Panc1 (cell line): Measurements from ENCODE around the gene NRP1.

Experiments
- CTCF ChIP-seq: fragments of 450-650 bp; IDR thresholded peaks from 2 replicates; pipeline ENCODE4 v1.5.1; 2017; ENCODE audit warnings: mild to moderate bottlenecking
- POLR2AphosphoS5 ChIP-seq: IDR thresholded peaks from 2 replicates; pipeline ENCODE4 v1.6.1; 2012; ENCODE audit warnings: mild to moderate bottlenecking, low read depth, low read length, moderate library complexity
- SIN3A ChIP-seq: IDR thresholded peaks from 2 replicates; pipeline ENCODE4 v1.6.1; 2012; ENCODE audit warnings: low read depth, mild to moderate bottlenecking, low read length, moderate library complexity, borderline replicate concordance; ENCODE audit not compliant: insufficient read depth

- TF ChIP-seq CTCF (no peak), POLR2AphosphoS5 (no peak), SIN3A (no peak)
Observed at GRCh38 chr10:33242931-33243330, 91.5 kb downstream of the NRP1 start.
